ENCODE results near the gene MED25. TPM values are rescaled to one million over a fixed set of nuclear protein-coding genes. Genes with fewer than 3 reads are reported as not detected.

Gene MED25
- total RNA-seq, 2 donors from 2014 or later: 38.4 to 173 TPM

GRCh38 chr19:49860336-49861102, 42.4 kb downstream of the MED25 start:
- no peak for TF ChIP-seq POLR2AphosphoS5 (IDR thresholded peaks at IDR 0.05)
- no peak for TF ChIP-seq POLR2A (IDR thresholded peaks at IDR 0.05)
- no peak for TF ChIP-seq CTCF (IDR thresholded peaks at IDR 0.05)
- intact Hi-C loops (cut with DNase I): no loop called here
- Histone ChIP-seq H3K9me3 (no peaks in the 10 kb centered on the region), H3K27ac (peak overlapping the region; percentile 81 to 93), H3K36me3 (peaks cover 2 to 34% of the 10 kb centered on the region in 2 donors), H3K4me1 (replicated peaks) (peaks cover 7% of the 10 kb centered on the region), H3K4me3 (peak overlapping the region; percentile 8 to 16), H3K27me3 (replicated peaks; ENCODE audit: insufficient read depth) (no peaks in the 10 kb centered on the region)
- no peak for DNase-seq (ENCODE audit: low spot score)
- 59% methylated on average over 17 of the region's 17 CpGs for WGBS

- Histone ChIP-seq H3K9me3 (no peaks in the 10 kb centered on the region), H3K27me3 (replicated peaks; ENCODE audit: insufficient read depth) (no peaks in the 10 kb centered on the region), H3K4me3 (peak overlapping the region; percentile 8 to 16), H3K4me1 (replicated peaks) (peaks cover 7% of the 10 kb centered on the region), H3K36me3 (peaks cover 2 to 32% of the 10 kb centered on the region in 2 donors), H3K27ac (peak overlapping the region; percentile 81 to 93)
- DNase-seq (ENCODE audit: low spot score): peak; percentile 81
- intact Hi-C loops (cut with DNase I): no loop called here
- peak; percentile 51 for TF ChIP-seq POLR2AphosphoS5 (IDR thresholded peaks at IDR 0.05)
- no peak for TF ChIP-seq POLR2A (IDR thresholded peaks at IDR 0.05)
- 17% methylated on average over 13 of the region's 13 CpGs for WGBS
Measured at GRCh38 chr19:49861107-49861506, 43.0 kb downstream of the MED25 start.

DNA sequence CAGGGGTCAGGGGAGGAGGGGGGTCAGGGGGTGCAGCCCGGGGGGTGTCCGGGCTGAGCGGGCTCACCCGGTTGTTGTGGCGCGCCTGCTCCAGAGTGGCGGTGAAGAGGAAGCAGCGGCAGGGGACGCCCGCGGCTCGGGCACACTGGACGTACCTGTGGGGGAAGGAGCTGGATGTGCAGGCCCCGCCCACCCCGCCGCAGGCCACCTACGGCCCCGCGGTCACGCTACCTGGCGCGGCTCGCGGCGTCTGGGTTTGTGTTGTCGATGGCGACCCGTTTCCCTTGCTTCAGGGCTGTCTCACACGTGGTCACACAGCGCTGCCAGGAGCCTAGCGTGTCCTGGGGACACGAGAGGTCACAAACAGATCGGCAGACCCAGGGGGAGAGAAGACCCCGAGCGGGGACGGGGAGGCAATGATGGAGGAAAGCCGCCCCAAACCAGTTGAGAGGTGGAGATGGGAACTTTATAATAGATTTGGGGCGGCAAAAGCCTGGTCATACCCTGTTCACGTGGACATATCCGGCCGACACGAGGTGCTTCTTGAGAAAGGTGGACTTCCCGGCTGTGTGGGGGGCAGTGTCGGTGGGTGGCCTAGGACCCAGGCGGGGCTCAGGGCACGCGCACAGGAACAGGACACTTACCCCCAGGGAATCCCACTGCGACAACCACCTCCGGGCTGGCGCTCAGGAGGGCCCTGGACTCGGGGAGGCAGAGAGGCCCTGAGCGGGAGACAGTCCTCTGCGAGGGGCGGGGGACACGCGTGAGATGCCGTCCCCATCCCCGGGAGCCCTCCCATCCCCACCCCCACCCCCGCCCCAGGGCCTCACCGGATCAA, 43.7 kb downstream of the MED25 start:
- H3K9me3 ChIP-seq: no peaks in the 10 kb centered on the region
- intact Hi-C loops (cut with DNase I): no loop called here
- peak overlapping the region; percentile 8 to 16 for H3K4me3 ChIP-seq
- peak overlapping the region; percentile 81 to 93 for H3K27ac ChIP-seq
- peaks cover 13% of the 10 kb centered on the region for H3K4me1 ChIP-seq (replicated peaks)
- peak; percentile 45 for DNase-seq (ENCODE audit: low spot score)
- H3K27me3 ChIP-seq (replicated peaks; ENCODE audit: insufficient read depth): no peaks in the 10 kb centered on the region
- H3K36me3 ChIP-seq: peaks cover 2 to 26% of the 10 kb centered on the region in 2 donors
- TF ChIP-seq CTCF (IDR thresholded peaks at IDR 0.05) (no peak), POLR2A (IDR thresholded peaks at IDR 0.05) (no peak), POLR2AphosphoS5 (IDR thresholded peaks at IDR 0.05) (no peak)
- 78% methylated on average over 44 of the region's 60 CpGs for WGBS

DNA sequence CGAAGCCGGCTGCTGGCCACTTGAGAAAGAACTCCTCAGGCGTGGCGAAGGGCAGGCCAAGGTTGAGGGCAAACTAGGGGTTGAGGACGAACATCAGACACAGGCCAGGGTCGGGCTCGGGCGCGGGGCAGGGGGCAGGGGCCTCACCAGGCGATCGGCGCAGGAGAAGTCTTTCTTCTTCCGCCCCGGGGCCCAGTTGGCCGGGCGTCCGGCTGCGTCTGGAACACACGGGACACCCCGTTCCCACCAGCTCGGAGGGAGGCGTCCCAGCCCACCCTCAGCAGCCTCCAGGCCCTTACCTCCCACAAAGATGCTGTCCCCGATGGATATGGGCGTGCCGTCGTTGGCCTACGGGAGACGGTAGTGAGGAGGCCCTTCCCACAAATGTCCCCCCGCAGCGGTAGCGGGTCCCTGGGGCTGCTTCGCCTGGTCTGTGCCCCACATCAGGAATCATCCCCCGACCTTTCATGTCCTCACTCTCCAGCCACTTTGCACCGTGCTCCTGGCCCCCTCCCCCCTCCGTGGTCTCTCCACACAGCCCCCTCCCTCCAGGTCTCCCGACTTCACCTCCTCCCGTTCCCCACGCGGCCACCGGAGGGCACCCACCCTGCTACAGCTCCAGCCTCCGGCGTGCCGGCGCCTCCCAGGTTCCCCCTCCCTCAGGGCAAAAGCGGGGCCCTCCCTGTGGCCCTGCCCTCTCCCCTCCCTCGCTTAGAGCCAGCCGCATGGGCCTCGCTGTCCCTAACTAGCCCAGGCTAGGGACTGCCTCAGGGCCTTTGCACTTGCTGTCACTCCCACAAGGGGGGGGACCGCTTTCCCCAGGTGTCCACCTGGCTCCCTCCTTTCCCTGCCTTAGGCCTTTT, 44.5 kb downstream of the MED25 start:
- TF ChIP-seq CTCF (IDR thresholded peaks at IDR 0.05): no peak
- no peak for TF ChIP-seq POLR2AphosphoS5 (IDR thresholded peaks at IDR 0.05)
- TF ChIP-seq POLR2A (IDR thresholded peaks at IDR 0.05): no peak
- H3K27ac ChIP-seq: peak overlapping the region; percentile 81 to 93
- no peaks in the 10 kb centered on the region for H3K9me3 ChIP-seq
- no peak overlapping the region for H3K4me3 ChIP-seq
- DNase-seq (ENCODE audit: low spot score): no peak
- intact Hi-C loops (cut with DNase I): no loop called here
- 76% methylated on average over 49 of the region's 49 CpGs for WGBS
- H3K4me1 ChIP-seq (replicated peaks): peaks cover 13% of the 10 kb centered on the region
- no peaks in the 10 kb centered on the region for H3K27me3 ChIP-seq (replicated peaks; ENCODE audit: insufficient read depth)
- H3K36me3 ChIP-seq: peaks cover 0 to 17% of the 10 kb centered on the region in 2 donors

All from prostate gland (tissue), 2 donors.